ENCODE measurements around the gene DNAH5.

GRCh38 chr5:13930541-13931171 lies 13.8 kb downstream of the DNAH5 start:
- TF ChIP-seq POLR2A (IDR thresholded peaks at IDR 0.05) (no peak), CTCF (IDR thresholded peaks at IDR 0.05 in 8 of 11, conservative IDR thresholded peaks at IDR 0.05 in 3 of 11) (no peak)
